Measurements from ENCODE around the gene RXRA. TPM values are rescaled to one million over a fixed set of nuclear protein-coding genes. Genes with fewer than 3 reads are reported as not detected.

Gene RXRA
- polyA plus RNA-seq, 3 donors: 15.8 to 91.0 (median 23.2) TPM

GRCh38 chr9:134410835-134411217 is 84.6 kb downstream of the RXRA start:
- H4K20me1 ChIP-seq (ENCODE audit: insufficient read depth, low read length): peaks cover 63% of the 10 kb centered on the region
- Mint-ChIP-seq H3K27ac (peak overlapping the region in 3 of 7 donors; percentile 98 to 100 (median 100)), H3K4me1 (peaks cover 71% of the 10 kb centered on the region), H3K36me3 (peaks cover 31 to 83% of the 10 kb centered on the region in 2 donors), H3K4me3 (no peak overlapping the region), H3K27me3 (ENCODE audit: low read depth in 3 of 3) (peaks cover 0 to 2% (median 0%) of the 10 kb centered on the region in 3 donors), H3K9me3 (no peaks in the 10 kb centered on the region)
- WGBS (ENCODE audit: insufficient coverage): 95% methylated on average over 12 of the region's 12 CpGs
- intact Hi-C loops (cut with micrococcal nuclease): loop anchor here in 1 of 2 donors (2.0 kb wide), 1 partner anchor 32 kb away; no protein-coding TSS in a partner anchor
- H3K27ac ChIP-seq (ENCODE audit: low read depth in 1 of 2, low read length in 2 of 2): peak overlapping the region; percentile 97
- H3K4me1 ChIP-seq (ENCODE audit: control insufficient read depth in 1 of 2, insufficient read depth in 2 of 2, low read length in 2 of 2): peaks cover 70 to 73% of the 10 kb centered on the region in 2 donors
- no peak overlapping the region for H3K4me2 ChIP-seq (replicated peaks; ENCODE audit: extremely low read depth, low read length, poor library complexity, severe bottlenecking)
- peaks cover 88% of the 10 kb centered on the region for H3K79me2 ChIP-seq (ENCODE audit: insufficient read depth, low read length)
- peak overlapping the region in 1 of 3 experiments; percentile 68 for H3K4me3 ChIP-seq (replicated peaks in 1 of 3; ENCODE audit: low read depth in 2 of 3, low read length in 3 of 3)
- no peaks in the 10 kb centered on the region for H3K27me3 ChIP-seq (ENCODE audit: control insufficient read depth in 2 of 2, insufficient read depth in 2 of 2, low read length in 2 of 2)
- DNase-seq: no peak
- no peak overlapping the region for H2AFZ ChIP-seq (ENCODE audit: insufficient read depth, low read depth, low read length, poor library complexity, severe bottlenecking)
- no peaks in the 10 kb centered on the region for H3K9me3 ChIP-seq (replicated peaks in 1 of 2; ENCODE audit: control insufficient read depth in 1 of 2, insufficient read depth in 1 of 2, low read length in 2 of 2)
- H3K36me3 ChIP-seq (replicated peaks in 1 of 2; ENCODE audit: control insufficient read depth in 1 of 2, insufficient read depth in 2 of 2, low read length in 2 of 2): peaks cover 57 to 61% of the 10 kb centered on the region in 2 donors
- no peak for TF ChIP-seq CTCF (IDR thresholded peaks at IDR 0.05)
- H3K9ac ChIP-seq (ENCODE audit: insufficient read depth, low read length, poor library complexity, severe bottlenecking): no peak overlapping the region

- no peak overlapping the region for H3K4me2 ChIP-seq (replicated peaks; ENCODE audit: extremely low read depth, low read length, poor library complexity, severe bottlenecking)
These were observed 85.4 kb downstream of the RXRA start for GRCh38 chr9:134411440-134412297.

More at GRCh38 chr9:134411440-134412297, 85.4 kb downstream of the RXRA start:
- H3K27ac Mint-ChIP-seq: peak overlapping the region in 1 of 7 donors; percentile 63
- Histone ChIP-seq H3K79me2 (ENCODE audit: insufficient read depth, low read length) (peaks cover 89% of the 10 kb centered on the region), H3K9ac (ENCODE audit: insufficient read depth, low read length, poor library complexity, severe bottlenecking) (no peak overlapping the region), H3K9me3 (replicated peaks in 1 of 2; ENCODE audit: control insufficient read depth in 1 of 2, insufficient read depth in 1 of 2, low read length in 2 of 2) (no peaks in the 10 kb centered on the region), H3K27me3 (ENCODE audit: control insufficient read depth in 2 of 2, insufficient read depth in 2 of 2, low read length in 2 of 2) (no peaks in the 10 kb centered on the region), H3K4me3 (replicated peaks in 1 of 3; ENCODE audit: low read depth in 2 of 3, low read length in 3 of 3) (no peak overlapping the region), H4K20me1 (ENCODE audit: insufficient read depth, low read length) (peaks cover 71% of the 10 kb centered on the region), H3K36me3 (replicated peaks in 1 of 2; ENCODE audit: control insufficient read depth in 1 of 2, insufficient read depth in 2 of 2, low read length in 2 of 2) (peaks cover 65 to 70% of the 10 kb centered on the region in 2 donors), H2AFZ (ENCODE audit: insufficient read depth, low read depth, low read length, poor library complexity, severe bottlenecking) (no peak overlapping the region), H3K4me1 (ENCODE audit: control insufficient read depth in 1 of 2, insufficient read depth in 2 of 2, low read length in 2 of 2) (peaks cover 62 to 64% of the 10 kb centered on the region in 2 donors), H3K27ac (ENCODE audit: low read depth in 1 of 2, low read length in 2 of 2) (peak overlapping the region in 1 of 2 donors; percentile 97)
- no peaks in the 10 kb centered on the region for H3K9me3 Mint-ChIP-seq
- peaks cover 34 to 84% of the 10 kb centered on the region in 2 donors for H3K36me3 Mint-ChIP-seq
- WGBS (ENCODE audit: insufficient coverage): 82% methylated on average over 20 of the region's 25 CpGs
- DNase-seq: no peak
- H3K4me1 Mint-ChIP-seq: peaks cover 64% of the 10 kb centered on the region
- H3K27me3 Mint-ChIP-seq (ENCODE audit: low read depth in 3 of 3): peaks cover 0 to 2% (median 0%) of the 10 kb centered on the region in 3 donors
- no peak overlapping the region for H3K4me3 Mint-ChIP-seq
- intact Hi-C loops (cut with micrococcal nuclease): loop anchor here in 1 of 2 donors (2.0 kb wide), 1 partner anchor 31 kb away; no protein-coding TSS in a partner anchor
- TF ChIP-seq CTCF (IDR thresholded peaks at IDR 0.05): no peak
